Ectodermal cell (in vitro differentiated cells): ENCODE results near the gene C6.
"Not testable (repeated sequence)": the region's sequence is repeated elsewhere in the genome, so short reads cannot be mapped to it uniquely, and the experiment has no call there.

Experiments used
- H3K27ac ChIP-seq: 2 replicates; pipeline ENCODE4 v1.7.0; 2013; ENCODE audit warnings: mild to moderate bottlenecking, low read depth, low read length; ENCODE audit not compliant: insufficient read depth, poor library complexity, severe bottlenecking
- H3K27me3 ChIP-seq: 2 replicates; pipeline ENCODE4 v1.7.0; 2013; ENCODE audit warnings: mild to moderate bottlenecking, low read length; ENCODE audit not compliant: insufficient read depth, control insufficient read depth, poor library complexity, severe bottlenecking
- H3K36me3 ChIP-seq: one replicate; pipeline ENCODE4 v1.7.0; 2013; ENCODE audit warnings: low read length; ENCODE audit not compliant: control insufficient read depth, insufficient read depth
- H3K4me1 ChIP-seq: one replicate; pipeline ENCODE4 v1.7.0; 2013; ENCODE audit warnings: low read length; ENCODE audit not compliant: control insufficient read depth, insufficient read depth
- H3K4me3 ChIP-seq: 2 replicates; pipeline ENCODE4 v1.7.0; 2013; ENCODE audit warnings: low read depth, low read length, control low read depth; ENCODE audit not compliant: insufficient read depth
- H3K9me3 ChIP-seq: 2 replicates; pipeline ENCODE4 v1.7.0; 2013; ENCODE audit warnings: mild to moderate bottlenecking, low read length, moderate library complexity; ENCODE audit not compliant: control insufficient read depth
- WGBS, 2 experiments: methylation state at CpG; one replicate each; pipeline ENCODE4 v1.1.7; 2013; ENCODE audit warnings: missing lambda C conversion rate in 2 of 2; 5-methylcytosine and 5-hydroxymethylcytosine counted together

C6 gene

GRCh38 chr5:41232797-41233196 lies 19.5 kb upstream of the C6 start:
- H3K4me3 ChIP-seq = no peak overlapping the region
- no peaks in the 10 kb centered on the region for H3K27me3 ChIP-seq
- no peaks in the 10 kb centered on the region for H3K36me3 ChIP-seq
- no peak overlapping the region for H3K27ac ChIP-seq
- no peaks in the 10 kb centered on the region for H3K4me1 ChIP-seq
- H3K9me3 ChIP-seq = no peaks in the 10 kb centered on the region

GRCh38 chr5:41230276-41230675 lies 16.9 kb upstream of the C6 start:
- not testable (repeated sequence) for H3K4me3 ChIP-seq, H3K9me3 ChIP-seq, H3K27ac ChIP-seq, H3K27me3 ChIP-seq, H3K36me3 ChIP-seq, H3K4me1 ChIP-seq
- WGBS, 2 experiments = 88 to 100% methylated on average over 1 of the region's 1 CpG

- no peak overlapping the region for H3K27ac ChIP-seq
- no peaks in the 10 kb centered on the region for H3K27me3 ChIP-seq
Measured at GRCh38 chr5:41223962-41224361, 10.6 kb upstream of the C6 start.

GRCh38 chr5:41219658-41220269 lies 6.4 kb upstream of the C6 start:
- H3K4me3 ChIP-seq = no peak overlapping the region
- WGBS, 2 experiments = 86 to 92% methylated on average over 2 of the region's 2 CpGs
- H3K4me1 ChIP-seq = no peaks in the 10 kb centered on the region
- H3K27ac ChIP-seq = no peak overlapping the region
- no peaks in the 10 kb centered on the region for H3K27me3 ChIP-seq
- no peaks in the 10 kb centered on the region for H3K36me3 ChIP-seq
- H3K9me3 ChIP-seq = no peaks in the 10 kb centered on the region

More at GRCh38 chr5:41223962-41224361, 10.6 kb upstream of the C6 start:
- no peaks in the 10 kb centered on the region for H3K9me3 ChIP-seq
- H3K4me1 ChIP-seq = no peaks in the 10 kb centered on the region
- H3K36me3 ChIP-seq = no peaks in the 10 kb centered on the region
- H3K4me3 ChIP-seq = no peak overlapping the region
- no CpG with 5 or more reads among the region's 2 CpGs for WGBS, 2 experiments

GRCh38 chr5:41218929-41219657 lies 5.8 kb upstream of the C6 start:
- Histone ChIP-seq H3K4me3 (no peak overlapping the region), H3K9me3 (no peaks in the 10 kb centered on the region), H3K27me3 (no peaks in the 10 kb centered on the region), H3K4me1 (no peaks in the 10 kb centered on the region), H3K36me3 (no peaks in the 10 kb centered on the region), H3K27ac (no peak overlapping the region)
- WGBS, 2 experiments = 90 to 95% methylated on average over 1 of the region's 1 CpG

GRCh38 chr5:41214182-41214581 lies 850 bp upstream of the C6 start:
- H3K4me1 ChIP-seq = no peaks in the 10 kb centered on the region
- no peak overlapping the region for H3K27ac ChIP-seq
- no peaks in the 10 kb centered on the region for H3K36me3 ChIP-seq
- no peaks in the 10 kb centered on the region for H3K27me3 ChIP-seq
- H3K4me3 ChIP-seq = no peak overlapping the region
- no peaks in the 10 kb centered on the region for H3K9me3 ChIP-seq

- no peak overlapping the region for H3K4me3 ChIP-seq
- no peak overlapping the region for H3K27ac ChIP-seq
- no peaks in the 10 kb centered on the region for H3K9me3 ChIP-seq
- H3K27me3 ChIP-seq = no peaks in the 10 kb centered on the region
- 80 to 100% methylated on average over 1 of the region's 1 CpG for WGBS, 2 experiments
- H3K4me1 ChIP-seq = no peaks in the 10 kb centered on the region
- H3K36me3 ChIP-seq = no peaks in the 10 kb centered on the region
Measured at GRCh38 chr5:41212935-41213334, 397 bp downstream of the C6 start.

- no peaks in the 10 kb centered on the region for H3K9me3 ChIP-seq
- H3K27ac ChIP-seq = no peak overlapping the region
- WGBS, 2 experiments = 96% methylated on average over 4 of the region's 4 CpGs
- H3K27me3 ChIP-seq = no peaks in the 10 kb centered on the region
- no peaks in the 10 kb centered on the region for H3K36me3 ChIP-seq
- H3K4me1 ChIP-seq = no peaks in the 10 kb centered on the region
- no peak overlapping the region for H3K4me3 ChIP-seq
Measured at GRCh38 chr5:41211417-41211816, 1.9 kb downstream of the C6 start.

GRCh38 chr5:41205475-41205874 lies 7.9 kb downstream of the C6 start:
- not testable (repeated sequence) for H3K27me3 ChIP-seq, H3K9me3 ChIP-seq, H3K36me3 ChIP-seq, H3K4me1 ChIP-seq, H3K4me3 ChIP-seq, H3K27ac ChIP-seq
- 95% methylated on average over 8 of the region's 8 CpGs for WGBS, 2 experiments

- H3K27me3 ChIP-seq = no peaks in the 10 kb centered on the region
- no peak overlapping the region for H3K27ac ChIP-seq
- no peak overlapping the region for H3K4me3 ChIP-seq
- 93 to 95% methylated on average over 1 to 2 of the region's 2 CpGs for WGBS, 2 experiments
- H3K4me1 ChIP-seq = no peaks in the 10 kb centered on the region
- no peaks in the 10 kb centered on the region for H3K9me3 ChIP-seq
- H3K36me3 ChIP-seq = no peaks in the 10 kb centered on the region
Measured at GRCh38 chr5:41203033-41203432, 10.3 kb downstream of the C6 start.
